ENCODE results near the gene YPEL2. TPM values are rescaled to one million over a fixed set of nuclear protein-coding genes. Genes with fewer than 3 reads are reported as not detected.
"Not testable (repeated sequence)": the region's sequence is repeated elsewhere in the genome, so short reads cannot be mapped to it uniquely, and the experiment has no call there.

Gene YPEL2
- 1 to 10 TPM; 4.4 to 4.7 TPM for total RNA-seq

GRCh38 chr17:59331129-59331928 is at the start of gene YPEL2:
Gene YPEL2, plus strand, starts transcription at chr17:59331655. Its CDS starts 21,755 bp downstream, at chr17:59353410.
- no peaks in the 10 kb centered on the region for H3K36me3 Mint-ChIP-seq
- H3K27me3 Mint-ChIP-seq, result no peaks in the 10 kb centered on the region
- peaks cover 68% of the 10 kb centered on the region for H3K4me1 Mint-ChIP-seq
- no peaks in the 10 kb centered on the region for H3K9me3 Mint-ChIP-seq
- peak within 1 kb of the TSS; percentile 79 for H3K27ac Mint-ChIP-seq
- H3K4me3 Mint-ChIP-seq, result peak within 1 kb of the TSS; percentile 87
- peak; percentile 89 for DNase-seq

- Mint-ChIP-seq H3K4me3 (no peak overlapping the region), H3K36me3 (no peaks in the 10 kb centered on the region), H3K27ac (no peak overlapping the region), H3K9me3 (no peaks in the 10 kb centered on the region), H3K4me1 (no peaks in the 10 kb centered on the region), H3K27me3 (no peaks in the 10 kb centered on the region)
- no peak for DNase-seq
Measured at GRCh38 chr17:59284317-59284716, 47.1 kb upstream of the YPEL2 start.

GRCh38 chr17:59287452-59287851 is 44.0 kb upstream of the YPEL2 start:
- Mint-ChIP-seq H3K9me3 (no peaks in the 10 kb centered on the region), H3K4me3 (no peak overlapping the region), H3K4me1 (no peaks in the 10 kb centered on the region), H3K36me3 (no peaks in the 10 kb centered on the region), H3K27me3 (no peaks in the 10 kb centered on the region), H3K27ac (no peak overlapping the region)
- no peak for DNase-seq

- Mint-ChIP-seq H3K9me3 (no peaks in the 10 kb centered on the region), H3K27me3 (no peaks in the 10 kb centered on the region), H3K27ac (no peak overlapping the region), H3K36me3 (no peaks in the 10 kb centered on the region), H3K4me3 (no peak overlapping the region), H3K4me1 (no peaks in the 10 kb centered on the region)
- DNase-seq, result no peak
Measured at GRCh38 chr17:59287891-59288290, 43.6 kb upstream of the YPEL2 start.

GRCh38 chr17:59289981-59290301 is 41.5 kb upstream of the YPEL2 start:
- Mint-ChIP-seq H3K4me3 (no peak overlapping the region), H3K36me3 (no peaks in the 10 kb centered on the region), H3K27me3 (no peaks in the 10 kb centered on the region), H3K27ac (no peak overlapping the region), H3K9me3 (no peaks in the 10 kb centered on the region), H3K4me1 (no peaks in the 10 kb centered on the region)
- DNase-seq, result no peak

GRCh38 chr17:59290302-59290998 is 41.0 kb upstream of the YPEL2 start:
- not testable (repeated sequence) for H3K27ac Mint-ChIP-seq, H3K27me3 Mint-ChIP-seq, DNase-seq, H3K36me3 Mint-ChIP-seq, H3K9me3 Mint-ChIP-seq, H3K4me1 Mint-ChIP-seq, H3K4me3 Mint-ChIP-seq

GRCh38 chr17:59292174-59292523 is 39.3 kb upstream of the YPEL2 start:
- no peaks in the 10 kb centered on the region for H3K4me1 Mint-ChIP-seq
- H3K27me3 Mint-ChIP-seq, result no peaks in the 10 kb centered on the region
- no peak for DNase-seq
- no peak overlapping the region for H3K4me3 Mint-ChIP-seq
- no peaks in the 10 kb centered on the region for H3K9me3 Mint-ChIP-seq
- no peak overlapping the region for H3K27ac Mint-ChIP-seq
- H3K36me3 Mint-ChIP-seq, result no peaks in the 10 kb centered on the region

GRCh38 chr17:59296190-59296589 is 35.3 kb upstream of the YPEL2 start:
- Mint-ChIP-seq H3K4me1 (no peaks in the 10 kb centered on the region), H3K36me3 (no peaks in the 10 kb centered on the region), H3K9me3 (no peaks in the 10 kb centered on the region), H3K4me3 (no peak overlapping the region), H3K27ac (no peak overlapping the region), H3K27me3 (no peaks in the 10 kb centered on the region)
- DNase-seq, result no peak

GRCh38 chr17:59298521-59298920 is 32.9 kb upstream of the YPEL2 start:
- H3K27ac Mint-ChIP-seq, result no peak overlapping the region
- H3K9me3 Mint-ChIP-seq, result no peaks in the 10 kb centered on the region
- no peaks in the 10 kb centered on the region for H3K27me3 Mint-ChIP-seq
- H3K4me3 Mint-ChIP-seq, result no peak overlapping the region
- no peaks in the 10 kb centered on the region for H3K4me1 Mint-ChIP-seq
- H3K36me3 Mint-ChIP-seq, result no peaks in the 10 kb centered on the region
- DNase-seq, result no peak

GRCh38 chr17:59299400-59300092 is 31.9 kb upstream of the YPEL2 start:
- DNase-seq, result no peak
- Mint-ChIP-seq H3K27me3 (peaks cover 4% of the 10 kb centered on the region), H3K36me3 (no peaks in the 10 kb centered on the region), H3K4me1 (no peaks in the 10 kb centered on the region), H3K9me3 (peaks cover 1% of the 10 kb centered on the region), H3K27ac (no peak overlapping the region), H3K4me3 (no peak overlapping the region)

- Mint-ChIP-seq H3K9me3 (peaks cover 1% of the 10 kb centered on the region), H3K36me3 (no peaks in the 10 kb centered on the region), H3K4me1 (no peaks in the 10 kb centered on the region)
Measured at GRCh38 chr17:59300941-59301340, 30.5 kb upstream of the YPEL2 start.

GRCh38 chr17:59304811-59305210 is 26.6 kb upstream of the YPEL2 start:
- Mint-ChIP-seq H3K4me1 (no peaks in the 10 kb centered on the region), H3K36me3 (no peaks in the 10 kb centered on the region), H3K9me3 (peaks cover 1% of the 10 kb centered on the region), H3K4me3 (no peak overlapping the region), H3K27ac (no peak overlapping the region), H3K27me3 (peaks cover 4% of the 10 kb centered on the region)
- no peak for DNase-seq

More at GRCh38 chr17:59300941-59301340, 30.5 kb upstream of the YPEL2 start:
- H3K27me3 Mint-ChIP-seq, result peaks cover 4% of the 10 kb centered on the region
- H3K27ac Mint-ChIP-seq, result no peak overlapping the region
- H3K4me3 Mint-ChIP-seq, result no peak overlapping the region
- DNase-seq, result no peak

- Mint-ChIP-seq H3K27me3 (no peaks in the 10 kb centered on the region), H3K36me3 (no peaks in the 10 kb centered on the region), H3K27ac (no peak overlapping the region), H3K4me1 (no peaks in the 10 kb centered on the region), H3K4me3 (no peak overlapping the region), H3K9me3 (no peaks in the 10 kb centered on the region)
- DNase-seq, result no peak
Measured at GRCh38 chr17:59310263-59310920, 21.1 kb upstream of the YPEL2 start.

- no peaks in the 10 kb centered on the region for H3K4me1 Mint-ChIP-seq
- no peaks in the 10 kb centered on the region for H3K36me3 Mint-ChIP-seq
- H3K27ac Mint-ChIP-seq, result no peak overlapping the region
- no peak overlapping the region for H3K4me3 Mint-ChIP-seq
- peak; percentile 13 for DNase-seq
- no peaks in the 10 kb centered on the region for H3K27me3 Mint-ChIP-seq
- no peaks in the 10 kb centered on the region for H3K9me3 Mint-ChIP-seq
Measured at GRCh38 chr17:59311051-59311468, 20.4 kb upstream of the YPEL2 start.

GRCh38 chr17:59311521-59311920 is 19.9 kb upstream of the YPEL2 start:
- not testable (repeated sequence) for H3K4me3 Mint-ChIP-seq, H3K27me3 Mint-ChIP-seq, H3K27ac Mint-ChIP-seq, H3K4me1 Mint-ChIP-seq, H3K36me3 Mint-ChIP-seq, DNase-seq, H3K9me3 Mint-ChIP-seq

All from activated naive CD8-positive, alpha-beta T cell treated with anti-CD3 and anti-CD28 coated beads for 36 hours (primary cell).